ENCODE measurements around the gene SSX2IP. TPM values are rescaled to one million over a fixed set of nuclear protein-coding genes. Genes with fewer than 3 reads are reported as not detected.

Gene SSX2IP
- total RNA-seq, 1 donor from 2014 or later, result 6.1 TPM

DNA sequence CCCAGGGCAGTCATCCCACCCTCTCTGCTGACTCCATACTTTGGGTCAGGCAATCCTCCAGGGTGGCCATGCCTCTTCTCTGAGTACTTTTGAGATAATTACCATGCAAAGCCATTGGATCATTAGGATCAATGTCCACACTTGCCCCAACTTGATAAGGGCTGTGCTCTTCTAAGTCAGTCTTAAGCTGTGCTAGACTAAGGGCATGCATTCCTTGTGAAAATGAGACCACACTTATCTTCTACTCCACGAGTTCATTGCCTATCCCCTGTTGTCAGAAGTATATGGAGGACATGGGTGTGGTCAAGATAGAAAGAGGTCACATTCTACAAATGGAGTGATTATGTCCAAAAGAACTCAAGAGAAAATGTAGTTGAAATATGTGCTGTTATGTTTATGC is 18.9 kb upstream of the SSX2IP start:
- no peak overlapping the region for H3K27ac Mint-ChIP-seq (ENCODE audit: unreplicated experiment)
- no peaks in the 10 kb centered on the region for H3K36me3 Mint-ChIP-seq (ENCODE audit: low read depth)
- H3K4me1 Mint-ChIP-seq (ENCODE audit: low read depth), result peaks cover 11% of the 10 kb centered on the region
- no peaks in the 10 kb centered on the region for H3K27me3 Mint-ChIP-seq (ENCODE audit: low read depth)
- H3K9me3 Mint-ChIP-seq (ENCODE audit: low read depth), result no peaks in the 10 kb centered on the region
- no peak for DNase-seq (ENCODE audit: low spot score)
- TF ChIP-seq, protein P1, sequence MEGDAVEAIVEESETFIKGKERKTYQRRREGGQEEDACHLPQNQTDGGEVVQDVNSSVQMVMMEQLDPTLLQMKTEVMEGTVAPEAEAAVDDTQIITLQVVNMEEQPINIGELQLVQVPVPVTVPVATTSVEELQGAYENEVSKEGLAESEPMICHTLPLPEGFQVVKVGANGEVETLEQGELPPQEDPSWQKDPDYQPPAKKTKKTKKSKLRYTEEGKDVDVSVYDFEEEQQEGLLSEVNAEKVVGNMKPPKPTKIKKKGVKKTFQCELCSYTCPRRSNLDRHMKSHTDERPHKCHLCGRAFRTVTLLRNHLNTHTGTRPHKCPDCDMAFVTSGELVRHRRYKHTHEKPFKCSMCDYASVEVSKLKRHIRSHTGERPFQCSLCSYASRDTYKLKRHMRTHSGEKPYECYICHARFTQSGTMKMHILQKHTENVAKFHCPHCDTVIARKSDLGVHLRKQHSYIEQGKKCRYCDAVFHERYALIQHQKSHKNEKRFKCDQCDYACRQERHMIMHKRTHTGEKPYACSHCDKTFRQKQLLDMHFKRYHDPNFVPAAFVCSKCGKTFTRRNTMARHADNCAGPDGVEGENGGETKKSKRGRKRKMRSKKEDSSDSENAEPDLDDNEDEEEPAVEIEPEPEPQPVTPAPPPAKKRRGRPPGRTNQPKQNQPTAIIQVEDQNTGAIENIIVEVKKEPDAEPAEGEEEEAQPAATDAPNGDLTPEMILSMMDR (IDR thresholded peaks at IDR 0.05), result no peak
- no peak overlapping the region for H3K4me3 Mint-ChIP-seq (ENCODE audit: unreplicated experiment)

DNA sequence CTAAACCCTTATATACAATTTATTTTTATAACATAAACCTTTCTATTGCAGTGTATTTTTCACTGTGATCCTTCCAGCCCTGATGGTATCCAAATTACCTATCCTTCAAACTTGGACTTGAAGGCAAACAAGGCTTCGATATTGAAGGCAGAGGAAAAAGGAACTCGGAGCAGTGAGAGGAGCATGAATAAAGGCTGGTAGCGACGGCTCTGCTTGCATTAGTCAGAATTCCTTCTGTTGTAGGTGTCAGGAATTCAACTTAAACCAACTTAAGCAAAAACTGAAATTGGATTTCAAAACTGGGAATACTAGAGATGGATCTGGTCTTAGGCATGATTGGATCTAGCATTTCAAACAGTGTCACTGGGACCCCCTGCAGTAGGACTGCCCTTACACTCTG is 17.8 kb upstream of the SSX2IP start:
- H3K4me1 Mint-ChIP-seq (ENCODE audit: low read depth), result peaks cover 11% of the 10 kb centered on the region
- no peaks in the 10 kb centered on the region for H3K36me3 Mint-ChIP-seq (ENCODE audit: low read depth)
- no peak overlapping the region for H3K27ac Mint-ChIP-seq (ENCODE audit: unreplicated experiment)
- no peaks in the 10 kb centered on the region for H3K9me3 Mint-ChIP-seq (ENCODE audit: low read depth)
- TF ChIP-seq, protein P1 (IDR thresholded peaks at IDR 0.05), result no peak
- H3K27me3 Mint-ChIP-seq (ENCODE audit: low read depth), result no peaks in the 10 kb centered on the region
- DNase-seq (ENCODE audit: low spot score), result no peak
- H3K4me3 Mint-ChIP-seq (ENCODE audit: unreplicated experiment), result no peak overlapping the region

DNA sequence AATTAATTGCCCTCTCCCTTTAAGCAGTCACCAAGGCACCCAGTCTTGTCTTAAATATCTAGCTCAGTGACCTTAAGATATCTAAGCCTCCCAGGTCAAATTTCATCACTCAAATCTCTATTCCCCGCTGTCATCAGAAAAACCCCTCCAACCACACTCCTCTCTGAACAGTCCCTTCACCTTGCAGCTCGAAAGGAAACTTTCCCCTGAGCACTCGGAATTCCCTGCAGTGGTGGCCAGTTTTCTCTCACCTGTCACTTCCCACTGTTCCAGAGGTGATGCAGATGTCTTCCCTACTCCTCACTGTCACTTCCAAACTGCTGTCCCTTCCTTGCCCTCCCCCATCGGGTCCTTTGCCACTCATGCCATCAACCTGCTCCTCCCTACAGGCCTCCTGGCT is 15.3 kb upstream of the SSX2IP start:
- H3K27ac Mint-ChIP-seq (ENCODE audit: unreplicated experiment), result no peak overlapping the region

DNA sequence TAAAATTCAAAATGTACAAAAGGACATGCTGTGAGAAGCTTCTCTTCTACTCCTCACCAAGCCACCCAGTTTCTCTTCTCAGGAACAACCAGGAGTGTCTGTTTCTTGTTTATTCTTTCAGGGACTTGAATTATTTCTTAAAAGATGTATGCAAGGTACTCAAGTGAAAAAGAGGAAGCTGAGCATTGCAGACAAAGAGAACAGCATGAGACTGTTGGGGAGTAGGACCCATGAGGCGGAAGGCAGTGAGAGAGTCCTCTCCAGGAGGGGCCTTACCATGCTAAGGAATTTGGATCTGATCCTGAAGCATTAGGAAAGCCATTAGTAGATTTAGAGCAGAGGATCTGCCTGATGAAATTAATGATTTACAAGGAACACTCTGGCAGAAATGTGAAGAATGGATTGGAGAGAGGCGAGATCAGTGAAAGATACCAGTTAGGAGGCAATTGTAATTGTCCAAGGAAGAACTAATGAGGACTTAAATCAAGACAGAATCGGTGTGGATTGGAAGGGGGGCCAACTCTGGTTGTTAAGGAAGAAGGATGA is 14.7 kb upstream of the SSX2IP start:
- H3K36me3 Mint-ChIP-seq (ENCODE audit: low read depth), result no peaks in the 10 kb centered on the region
- DNase-seq (ENCODE audit: low spot score), result no peak
- no peaks in the 10 kb centered on the region for H3K4me1 Mint-ChIP-seq (ENCODE audit: low read depth)
- no peak overlapping the region for H3K4me3 Mint-ChIP-seq (ENCODE audit: unreplicated experiment)
- H3K9me3 Mint-ChIP-seq (ENCODE audit: low read depth), result no peaks in the 10 kb centered on the region
- peaks cover 6% of the 10 kb centered on the region for H3K27me3 Mint-ChIP-seq (ENCODE audit: low read depth)
- TF ChIP-seq, protein P1 (IDR thresholded peaks at IDR 0.05), result no peak
- H3K27ac Mint-ChIP-seq (ENCODE audit: unreplicated experiment), result no peak overlapping the region

More for the DNA sequence above, 15.3 kb upstream of the SSX2IP start:
- Mint-ChIP-seq H3K4me3 (ENCODE audit: unreplicated experiment) (no peak overlapping the region), H3K4me1 (ENCODE audit: low read depth) (no peaks in the 10 kb centered on the region), H3K36me3 (ENCODE audit: low read depth) (no peaks in the 10 kb centered on the region), H3K9me3 (ENCODE audit: low read depth) (no peaks in the 10 kb centered on the region), H3K27me3 (ENCODE audit: low read depth) (peaks cover 6% of the 10 kb centered on the region)
- DNase-seq (ENCODE audit: low spot score), result no peak
- TF ChIP-seq, protein P1 (IDR thresholded peaks at IDR 0.05), result no peak

DNA sequence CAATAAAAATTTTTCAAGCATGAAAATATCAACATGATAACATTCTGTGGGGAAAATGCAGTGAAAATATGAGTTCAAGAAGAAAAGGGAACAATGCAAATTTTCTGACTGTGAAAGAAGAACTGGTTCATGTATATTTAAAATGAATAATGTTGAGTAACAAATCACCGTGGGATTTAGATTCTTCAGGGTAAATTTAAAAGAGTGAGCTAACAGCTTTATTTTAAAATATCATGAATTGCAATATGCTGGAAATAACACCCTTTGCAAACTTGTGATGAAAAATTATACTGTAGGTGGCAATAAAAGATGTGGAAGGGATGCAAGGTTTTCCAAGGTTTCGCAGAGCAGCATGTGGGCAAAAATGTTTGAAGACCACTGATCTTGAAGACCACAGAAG is 13.2 kb upstream of the SSX2IP start:
- DNase-seq (ENCODE audit: low spot score), result no peak
- no peaks in the 10 kb centered on the region for H3K9me3 Mint-ChIP-seq (ENCODE audit: low read depth)
- TF ChIP-seq, protein P1 (IDR thresholded peaks at IDR 0.05), result no peak
- no peak overlapping the region for H3K4me3 Mint-ChIP-seq (ENCODE audit: unreplicated experiment)
- H3K27me3 Mint-ChIP-seq (ENCODE audit: low read depth), result peaks cover 6% of the 10 kb centered on the region
- no peak overlapping the region for H3K27ac Mint-ChIP-seq (ENCODE audit: unreplicated experiment)
- H3K36me3 Mint-ChIP-seq (ENCODE audit: low read depth), result no peaks in the 10 kb centered on the region
- peaks cover 8% of the 10 kb centered on the region for H3K4me1 Mint-ChIP-seq (ENCODE audit: low read depth)
